T-cell (primary cell): ENCODE results near the gene ROR2. TPM values are rescaled to one million over a fixed set of nuclear protein-coding genes. Genes with fewer than 3 reads are reported as not detected.

ENCODE experiments used
- ATAC-seq, 4 experiments: fragments of 200-7000 bp in 3 of 4; fragments of 150-1000 bp in 1 of 4; cut with Tn5 transposase; replicated peaks in 1 of 4; 1 replicate in 3 of 4; 2 replicates in 1 of 4; pipeline ENCODE4 v1.10.0; 2021; ENCODE audit warnings: moderate library complexity in 3 of 4, mild to moderate bottlenecking in 2 of 4, moderate number of reproducible peaks in 1 of 4
- CTCF ChIA-PET, 2 donors: fragments of 300-600 bp; sonication (Branson Sonifier 250); formaldehyde crosslinking; loops; one replicate each; lab custom pipeline; 2022; ENCODE audit warnings: antibody characterized with exemption in 2 of 2; lab: Charles Lee
- POLR2A ChIA-PET, 2 donors: fragments of 300-600 bp; sonication (Branson Sonifier 250); formaldehyde crosslinking; loops; one replicate each; lab custom pipeline; 2022; ENCODE audit warnings: antibody characterized with exemption in 2 of 2; lab: Charles Lee
- DNase-seq, 35 experiments: peaks; one replicate each; pipeline versions ENCODE4 v3.0.0 to v3.0.0-alpha.2; 2013 to 2023
- H3K27ac ChIP-seq: one replicate; pipeline ENCODE4 v1.5.1; 2013; ENCODE audit warnings: low read length
- H3K27me3 ChIP-seq, 2 experiments: replicated peaks in 1 of 2; 1 replicate in 1 of 2; 2 replicates in 1 of 2; pipeline versions ENCODE4 v1.6.1 to v1.7.0; 2013; ENCODE audit warnings: low read length in 1 of 2, mixed read lengths in 1 of 2; ENCODE audit not compliant: control insufficient read depth in 2 of 2, insufficient read depth in 2 of 2; ENCODE audit errors: extremely low read depth in 1 of 2
- H3K36me3 ChIP-seq, 2 donors: 1 replicate in 1 of 2; 2 replicates in 1 of 2; pipeline versions ENCODE4 v1.6.1 to v1.7.0; 2013; ENCODE audit warnings: low read length in 1 of 2; ENCODE audit not compliant: control insufficient read depth in 2 of 2, insufficient read depth in 1 of 2; ENCODE audit errors: extremely low read depth in 1 of 2
- H3K4me1 ChIP-seq, 2 experiments: 1 replicate in 1 of 2; 2 replicates in 1 of 2; pipeline versions ENCODE4 v1.6.1 to v1.7.0; 2013; ENCODE audit warnings: low read length in 2 of 2, mixed read lengths in 1 of 2; ENCODE audit not compliant: insufficient read depth in 2 of 2, control insufficient read depth in 1 of 2; ENCODE audit errors: extremely low read depth in 1 of 2
- H3K4me3 ChIP-seq, 2 donors: 1 replicate in 1 of 2; 2 replicates in 1 of 2; pipeline versions ENCODE4 v1.5.1 to v1.7.0; 2013; ENCODE audit warnings: mild to moderate bottlenecking in 2 of 2, low read length in 1 of 2, moderate library complexity in 1 of 2; ENCODE audit not compliant: control insufficient read depth in 1 of 2; ENCODE audit errors: extremely low read depth in 1 of 2
- H3K9me3 ChIP-seq: 2 replicates; pipeline ENCODE4 v1.7.0; 2013
- H3K27ac Mint-ChIP-seq, 2 donors: one replicate each; pipeline ENCODE4 v1.8.0; 2020 to 2021; ENCODE audit warnings: mild to moderate bottlenecking in 2 of 2, mixed read lengths in 2 of 2
- H3K27me3 Mint-ChIP-seq, 2 donors: one replicate each; pipeline ENCODE4 v1.8.0; 2021 to 2022; ENCODE audit warnings: mixed read lengths in 2 of 2
- H3K36me3 Mint-ChIP-seq: one replicate; pipeline ENCODE4 v1.8.0; 2021; ENCODE audit warnings: mixed read lengths
- H3K4me1 Mint-ChIP-seq, 3 donors: one replicate each; pipeline ENCODE4 v1.8.0; 2020 to 2022; ENCODE audit warnings: mixed read lengths in 3 of 3, mild to moderate bottlenecking in 1 of 3
- H3K4me3 Mint-ChIP-seq, 3 donors: one replicate each; pipeline ENCODE4 v1.8.0; 2020 to 2022; ENCODE audit warnings: mild to moderate bottlenecking in 3 of 3, mixed read lengths in 3 of 3, moderate library complexity in 3 of 3
- H3K9me3 Mint-ChIP-seq, 3 donors: one replicate each; pipeline ENCODE4 v1.8.0; 2020 to 2022; ENCODE audit warnings: mixed read lengths in 3 of 3
- WGBS: methylation state at CpG from one replicate; pipeline ENCODE4 v1.1.5; 2013; ENCODE audit warnings: missing lambda C conversion rate; ENCODE audit not compliant: insufficient coverage; 5-methylcytosine and 5-hydroxymethylcytosine counted together
- total RNA-seq, 35 experiments: library from RNA in 6 of 35; stranded (reverse) in 6 of 35; fragments of 120-200 nt in 1 of 35; gene quantifications; one replicate each; pipeline versions ENCODE4 v1.2.1 to v1.2.4 and lab custom pipeline; 2013 to 2026

The ROR2 gene
- total RNA-seq, 5 donors from 2014 or later (not counting 1 experiment from before 2014, with no cell fraction given): 0.07 to 0.28 (median 0.15) TPM; not detected in 1

GRCh38 chr9:91810286-91810905 is 139.6 kb downstream of the ROR2 start:
- no peak for ATAC-seq
- Histone ChIP-seq H3K4me3 (no peak overlapping the region), H3K27me3 (peaks cover 0 to 21% of the 10 kb centered on the region in 2 experiments), H3K9me3 (no peaks in the 10 kb centered on the region), H3K27ac (no peak overlapping the region), H3K36me3 (no peaks in the 10 kb centered on the region), H3K4me1 (no peaks in the 10 kb centered on the region)
- Mint-ChIP-seq H3K36me3 (no peaks in the 10 kb centered on the region), H3K4me3 (no peak overlapping the region), H3K27ac (no peak overlapping the region), H3K4me1 (no peaks in the 10 kb centered on the region), H3K9me3 (no peaks in the 10 kb centered on the region), H3K27me3 (peaks cover 2 to 4% of the 10 kb centered on the region in 2 donors)
- 90% methylated on average over 20 of the region's 26 CpGs for WGBS
- DNase-seq: no peak
- POLR2A ChIA-PET: no interaction called here
- CTCF ChIA-PET: no interaction called here

- Mint-ChIP-seq H3K36me3 (no peaks in the 10 kb centered on the region), H3K27ac (no peak overlapping the region), H3K27me3 (peaks cover 4 to 6% of the 10 kb centered on the region in 2 donors), H3K9me3 (no peaks in the 10 kb centered on the region), H3K4me3 (no peak overlapping the region), H3K4me1 (no peaks in the 10 kb centered on the region)
- CTCF ChIA-PET: no interaction called here
- no peaks in the 10 kb centered on the region for H3K9me3 ChIP-seq
- WGBS: 84% methylated on average over 23 of the region's 24 CpGs
- no peaks in the 10 kb centered on the region for H3K36me3 ChIP-seq
- no peaks in the 10 kb centered on the region for H3K4me1 ChIP-seq
- ATAC-seq: no peak
- H3K4me3 ChIP-seq: no peak overlapping the region
- peaks cover 0 to 24% of the 10 kb centered on the region in 2 experiments for H3K27me3 ChIP-seq
- DNase-seq: no peak
- POLR2A ChIA-PET: no interaction called here
- H3K27ac ChIP-seq: no peak overlapping the region
Observed at GRCh38 chr9:91809581-91810285, 140.3 kb downstream of the ROR2 start.

GRCh38 chr9:91807643-91808246 is 142.3 kb downstream of the ROR2 start:
- Mint-ChIP-seq H3K36me3 (no peaks in the 10 kb centered on the region), H3K27me3 (peaks cover 4 to 6% of the 10 kb centered on the region in 2 donors), H3K4me1 (no peaks in the 10 kb centered on the region), H3K27ac (no peak overlapping the region), H3K4me3 (no peak overlapping the region), H3K9me3 (no peaks in the 10 kb centered on the region)
- no peak for DNase-seq
- Histone ChIP-seq H3K36me3 (no peaks in the 10 kb centered on the region), H3K4me3 (no peak overlapping the region), H3K27ac (no peak overlapping the region), H3K27me3 (peaks cover 0 to 32% of the 10 kb centered on the region in 2 experiments), H3K9me3 (no peaks in the 10 kb centered on the region), H3K4me1 (no peaks in the 10 kb centered on the region)
- no peak for ATAC-seq
- WGBS: 92% methylated on average over 3 of the region's 8 CpGs
- ChIA-PET POLR2A (no interaction called here), CTCF (no interaction called here)

DNA sequence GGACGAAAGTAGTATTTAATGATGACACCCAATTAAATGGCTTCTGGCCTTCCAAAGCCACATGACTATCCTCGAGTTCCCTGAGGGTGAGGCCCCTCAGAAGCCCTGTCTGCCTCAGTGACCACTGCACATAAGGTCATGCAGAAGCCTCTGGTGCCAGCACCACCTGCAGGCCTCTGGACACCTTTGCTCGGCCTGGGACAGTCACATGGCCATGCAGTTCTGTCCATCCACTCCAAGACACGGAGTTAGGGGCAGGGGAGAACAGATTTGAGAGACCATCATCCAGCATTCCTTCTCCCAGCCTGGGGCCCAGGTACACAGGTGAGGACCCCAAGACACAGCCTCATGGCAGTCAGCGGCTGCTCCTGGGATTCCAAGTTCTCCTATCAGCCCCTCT is 145.0 kb downstream of the ROR2 start:
- 78% methylated on average over 5 of the region's 5 CpGs for WGBS
- DNase-seq: no peak

GRCh38 chr9:91803970-91804752 is 145.9 kb downstream of the ROR2 start:
- POLR2A ChIA-PET: no interaction called here
- Histone ChIP-seq H3K27ac (no peak overlapping the region), H3K4me1 (peaks cover 0 to 10% of the 10 kb centered on the region in 2 experiments), H3K4me3 (no peak overlapping the region), H3K36me3 (no peaks in the 10 kb centered on the region), H3K27me3 (peaks cover 0 to 19% of the 10 kb centered on the region in 2 experiments), H3K9me3 (no peaks in the 10 kb centered on the region)
- Mint-ChIP-seq H3K4me3 (no peak overlapping the region), H3K27me3 (peaks cover 7 to 9% of the 10 kb centered on the region in 2 donors), H3K4me1 (peaks cover 7 to 10% (median 8%) of the 10 kb centered on the region in 3 donors), H3K9me3 (no peaks in the 10 kb centered on the region), H3K27ac (no peak overlapping the region), H3K36me3 (no peaks in the 10 kb centered on the region)
- CTCF ChIA-PET: no interaction called here
- DNase-seq (no peak), ATAC-seq (no peak)
- WGBS: 88% methylated on average over 11 of the region's 13 CpGs

More for the DNA sequence above, 145.0 kb downstream of the ROR2 start:
- ChIA-PET CTCF (no interaction called here), POLR2A (no interaction called here)
- H3K36me3 Mint-ChIP-seq: no peaks in the 10 kb centered on the region
- H3K9me3 Mint-ChIP-seq: no peaks in the 10 kb centered on the region
- peaks cover 0 to 2% (median 0%) of the 10 kb centered on the region in 3 donors for H3K4me1 Mint-ChIP-seq
- no peak overlapping the region for H3K4me3 Mint-ChIP-seq
- H3K4me3 ChIP-seq: no peak overlapping the region
- ATAC-seq: no peak
- no peaks in the 10 kb centered on the region for H3K9me3 ChIP-seq
- H3K27me3 Mint-ChIP-seq: peaks cover 4 to 9% of the 10 kb centered on the region in 2 donors
- no peak overlapping the region for H3K27ac Mint-ChIP-seq
- peaks cover 0 to 2% of the 10 kb centered on the region in 2 experiments for H3K4me1 ChIP-seq
- H3K36me3 ChIP-seq: no peaks in the 10 kb centered on the region
- peaks cover 0 to 22% of the 10 kb centered on the region in 2 experiments for H3K27me3 ChIP-seq
- H3K27ac ChIP-seq: no peak overlapping the region
